ENCODE results near the gene SYS1.

GRCh38 chr20:45407783-45408645 lies 45.1 kb downstream of the SYS1 start, which contains the start of gene DBNDD2:
- TF ChIP-seq EZH2 (IDR thresholded peaks at IDR 0.05; ENCODE audit: borderline replicate concordance, insufficient read depth, low read length, poor library complexity, severe bottlenecking) = no peak
- TF ChIP-seq POLR2AphosphoS5 (IDR thresholded peaks at IDR 0.05) = no peak
- TF ChIP-seq CTCF (IDR thresholded peaks at IDR 0.05; ENCODE audit: poor library complexity, severe bottlenecking) = no peak
- TF ChIP-seq, protein P1, sequence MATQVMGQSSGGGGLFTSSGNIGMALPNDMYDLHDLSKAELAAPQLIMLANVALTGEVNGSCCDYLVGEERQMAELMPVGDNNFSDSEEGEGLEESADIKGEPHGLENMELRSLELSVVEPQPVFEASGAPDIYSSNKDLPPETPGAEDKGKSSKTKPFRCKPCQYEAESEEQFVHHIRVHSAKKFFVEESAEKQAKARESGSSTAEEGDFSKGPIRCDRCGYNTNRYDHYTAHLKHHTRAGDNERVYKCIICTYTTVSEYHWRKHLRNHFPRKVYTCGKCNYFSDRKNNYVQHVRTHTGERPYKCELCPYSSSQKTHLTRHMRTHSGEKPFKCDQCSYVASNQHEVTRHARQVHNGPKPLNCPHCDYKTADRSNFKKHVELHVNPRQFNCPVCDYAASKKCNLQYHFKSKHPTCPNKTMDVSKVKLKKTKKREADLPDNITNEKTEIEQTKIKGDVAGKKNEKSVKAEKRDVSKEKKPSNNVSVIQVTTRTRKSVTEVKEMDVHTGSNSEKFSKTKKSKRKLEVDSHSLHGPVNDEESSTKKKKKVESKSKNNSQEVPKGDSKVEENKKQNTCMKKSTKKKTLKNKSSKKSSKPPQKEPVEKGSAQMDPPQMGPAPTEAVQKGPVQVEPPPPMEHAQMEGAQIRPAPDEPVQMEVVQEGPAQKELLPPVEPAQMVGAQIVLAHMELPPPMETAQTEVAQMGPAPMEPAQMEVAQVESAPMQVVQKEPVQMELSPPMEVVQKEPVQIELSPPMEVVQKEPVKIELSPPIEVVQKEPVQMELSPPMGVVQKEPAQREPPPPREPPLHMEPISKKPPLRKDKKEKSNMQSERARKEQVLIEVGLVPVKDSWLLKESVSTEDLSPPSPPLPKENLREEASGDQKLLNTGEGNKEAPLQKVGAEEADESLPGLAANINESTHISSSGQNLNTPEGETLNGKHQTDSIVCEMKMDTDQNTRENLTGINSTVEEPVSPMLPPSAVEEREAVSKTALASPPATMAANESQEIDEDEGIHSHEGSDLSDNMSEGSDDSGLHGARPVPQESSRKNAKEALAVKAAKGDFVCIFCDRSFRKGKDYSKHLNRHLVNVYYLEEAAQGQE (IDR thresholded peaks at IDR 0.05; ENCODE audit: borderline replicate concordance) = no peak
- no peak for TF ChIP-seq EP300 (conservative IDR thresholded peaks at IDR 0.05; ENCODE audit: poor library complexity, severe bottlenecking)
- TF ChIP-seq RAD21 (conservative IDR thresholded peaks at IDR 0.05) = no peak
- no peak for TF ChIP-seq TAF1 (IDR thresholded peaks at IDR 0.05; ENCODE audit: low read depth)

All from neural cell (in vitro differentiated cells).